ENCODE measurements around the gene COL25A1. TPM values are rescaled to one million over a fixed set of nuclear protein-coding genes. Genes with fewer than 3 reads are reported as not detected.
"Not testable (repeated sequence)": the region's sequence is repeated elsewhere in the genome, so short reads cannot be mapped to it uniquely, and the experiment has no call there.

The COL25A1 gene
- polyA plus RNA-seq, 1 donor: 2.5 TPM

- Histone ChIP-seq H3K4me1 (ENCODE audit: control insufficient read depth, insufficient read depth, low read length) (no peaks in the 10 kb centered on the region), H3K4me3 (ENCODE audit: low read length) (no peak overlapping the region), H3K36me3 (ENCODE audit: control insufficient read depth, insufficient read depth, low read length) (no peaks in the 10 kb centered on the region), H3K27me3 (ENCODE audit: control insufficient read depth, insufficient read depth, low read length) (no peaks in the 10 kb centered on the region), H3K27ac (ENCODE audit: low read length) (no peak overlapping the region), H3K9me3 (ENCODE audit: control insufficient read depth, low read depth, low read length) (no peaks in the 10 kb centered on the region)
- no peak for DNase-seq
- WGBS (ENCODE audit: insufficient coverage, low lambda C conversion rate): no CpG with 5 or more reads among the region's 4 CpGs
These were observed 146.7 kb downstream of the COL25A1 start for GRCh38 chr4:109155682-109156283.

GRCh38 chr4:109155084-109155483, 147.4 kb downstream of the COL25A1 start:
- Histone ChIP-seq H3K27ac (ENCODE audit: low read length) (no peak overlapping the region), H3K4me1 (ENCODE audit: control insufficient read depth, insufficient read depth, low read length) (no peaks in the 10 kb centered on the region), H3K4me3 (ENCODE audit: low read length) (no peak overlapping the region), H3K9me3 (ENCODE audit: control insufficient read depth, low read depth, low read length) (no peaks in the 10 kb centered on the region), H3K36me3 (ENCODE audit: control insufficient read depth, insufficient read depth, low read length) (no peaks in the 10 kb centered on the region), H3K27me3 (ENCODE audit: control insufficient read depth, insufficient read depth, low read length) (no peaks in the 10 kb centered on the region)
- no peak for DNase-seq
- no CpG with 5 or more reads among the region's 2 CpGs for WGBS (ENCODE audit: insufficient coverage, low lambda C conversion rate)

- Histone ChIP-seq H3K27me3 (ENCODE audit: control insufficient read depth, insufficient read depth, low read length) (no peaks in the 10 kb centered on the region), H3K4me1 (ENCODE audit: control insufficient read depth, insufficient read depth, low read length) (no peaks in the 10 kb centered on the region), H3K9me3 (ENCODE audit: control insufficient read depth, low read depth, low read length) (no peaks in the 10 kb centered on the region), H3K4me3 (ENCODE audit: low read length) (no peak overlapping the region), H3K27ac (ENCODE audit: low read length) (no peak overlapping the region), H3K36me3 (ENCODE audit: control insufficient read depth, insufficient read depth, low read length) (no peaks in the 10 kb centered on the region)
- WGBS (ENCODE audit: insufficient coverage, low lambda C conversion rate): no CpG with 5 or more reads among the region's 4 CpGs
- no peak for DNase-seq
These were observed 148.0 kb downstream of the COL25A1 start for GRCh38 chr4:109154424-109154823.

- no peak for DNase-seq
- no peak overlapping the region for H3K4me3 ChIP-seq (ENCODE audit: low read length)
- H3K27me3 ChIP-seq (ENCODE audit: control insufficient read depth, insufficient read depth, low read length): peaks cover 2% of the 10 kb centered on the region
- no peak overlapping the region for H3K27ac ChIP-seq (ENCODE audit: low read length)
- H3K4me1 ChIP-seq (ENCODE audit: control insufficient read depth, insufficient read depth, low read length): no peaks in the 10 kb centered on the region
- H3K9me3 ChIP-seq (ENCODE audit: control insufficient read depth, low read depth, low read length): no peaks in the 10 kb centered on the region
- no peaks in the 10 kb centered on the region for H3K36me3 ChIP-seq (ENCODE audit: control insufficient read depth, insufficient read depth, low read length)
These were observed 152.6 kb downstream of the COL25A1 start for GRCh38 chr4:109149836-109150235.

GRCh38 chr4:109148577-109149075, 153.8 kb downstream of the COL25A1 start:
- H3K27ac ChIP-seq (ENCODE audit: low read length): no peak overlapping the region
- no peak for DNase-seq
- peaks cover 2% of the 10 kb centered on the region for H3K27me3 ChIP-seq (ENCODE audit: control insufficient read depth, insufficient read depth, low read length)
- H3K4me3 ChIP-seq (ENCODE audit: low read length): no peak overlapping the region
- 87% methylated on average over 2 of the region's 2 CpGs for WGBS (ENCODE audit: insufficient coverage, low lambda C conversion rate)
- H3K36me3 ChIP-seq (ENCODE audit: control insufficient read depth, insufficient read depth, low read length): no peaks in the 10 kb centered on the region
- H3K9me3 ChIP-seq (ENCODE audit: control insufficient read depth, low read depth, low read length): no peaks in the 10 kb centered on the region
- no peaks in the 10 kb centered on the region for H3K4me1 ChIP-seq (ENCODE audit: control insufficient read depth, insufficient read depth, low read length)

GRCh38 chr4:109147135-109147534, 155.3 kb downstream of the COL25A1 start:
- no CpG with 5 or more reads among the region's 1 CpG for WGBS (ENCODE audit: insufficient coverage, low lambda C conversion rate)
- no peak for DNase-seq
- H3K27me3 ChIP-seq (ENCODE audit: control insufficient read depth, insufficient read depth, low read length): peaks cover 2% of the 10 kb centered on the region
- H3K9me3 ChIP-seq (ENCODE audit: control insufficient read depth, low read depth, low read length): no peaks in the 10 kb centered on the region
- H3K27ac ChIP-seq (ENCODE audit: low read length): no peak overlapping the region
- H3K4me1 ChIP-seq (ENCODE audit: control insufficient read depth, insufficient read depth, low read length): no peaks in the 10 kb centered on the region
- no peaks in the 10 kb centered on the region for H3K36me3 ChIP-seq (ENCODE audit: control insufficient read depth, insufficient read depth, low read length)
- no peak overlapping the region for H3K4me3 ChIP-seq (ENCODE audit: low read length)

- DNase-seq: no peak
- H3K36me3 ChIP-seq (ENCODE audit: control insufficient read depth, insufficient read depth, low read length): no peaks in the 10 kb centered on the region
- no peak overlapping the region for H3K4me3 ChIP-seq (ENCODE audit: low read length)
- H3K27me3 ChIP-seq (ENCODE audit: control insufficient read depth, insufficient read depth, low read length): peaks cover 2% of the 10 kb centered on the region
- H3K9me3 ChIP-seq (ENCODE audit: control insufficient read depth, low read depth, low read length): no peaks in the 10 kb centered on the region
- no CpG with 5 or more reads among the region's 1 CpG for WGBS (ENCODE audit: insufficient coverage, low lambda C conversion rate)
- no peaks in the 10 kb centered on the region for H3K4me1 ChIP-seq (ENCODE audit: control insufficient read depth, insufficient read depth, low read length)
- no peak overlapping the region for H3K27ac ChIP-seq (ENCODE audit: low read length)
These were observed 156.0 kb downstream of the COL25A1 start for GRCh38 chr4:109146499-109146898.

GRCh38 chr4:109138125-109138524, 164.3 kb downstream of the COL25A1 start:
- H3K4me1 ChIP-seq (ENCODE audit: control insufficient read depth, insufficient read depth, low read length); H3K36me3 ChIP-seq (ENCODE audit: control insufficient read depth, insufficient read depth, low read length); H3K27me3 ChIP-seq (ENCODE audit: control insufficient read depth, insufficient read depth, low read length); DNase-seq; H3K27ac ChIP-seq (ENCODE audit: low read length); H3K4me3 ChIP-seq (ENCODE audit: low read length); H3K9me3 ChIP-seq (ENCODE audit: control insufficient read depth, low read depth, low read length): not testable (repeated sequence)
- no CpG with 5 or more reads among the region's 2 CpGs for WGBS (ENCODE audit: insufficient coverage, low lambda C conversion rate)

- Histone ChIP-seq H3K4me1 (ENCODE audit: control insufficient read depth, insufficient read depth, low read length) (no peaks in the 10 kb centered on the region), H3K9me3 (ENCODE audit: control insufficient read depth, low read depth, low read length) (no peaks in the 10 kb centered on the region), H3K27ac (ENCODE audit: low read length) (no peak overlapping the region), H3K27me3 (ENCODE audit: control insufficient read depth, insufficient read depth, low read length) (no peaks in the 10 kb centered on the region), H3K4me3 (ENCODE audit: low read length) (no peak overlapping the region), H3K36me3 (ENCODE audit: control insufficient read depth, insufficient read depth, low read length) (no peaks in the 10 kb centered on the region)
- DNase-seq: no peak
These were observed 167.5 kb downstream of the COL25A1 start for GRCh38 chr4:109134921-109135320.

- no peaks in the 10 kb centered on the region for H3K9me3 ChIP-seq (ENCODE audit: control insufficient read depth, low read depth, low read length)
- H3K36me3 ChIP-seq (ENCODE audit: control insufficient read depth, insufficient read depth, low read length): no peaks in the 10 kb centered on the region
- WGBS (ENCODE audit: insufficient coverage, low lambda C conversion rate): 83% methylated on average over 1 of the region's 2 CpGs
- DNase-seq: no peak
- no peaks in the 10 kb centered on the region for H3K4me1 ChIP-seq (ENCODE audit: control insufficient read depth, insufficient read depth, low read length)
- H3K27ac ChIP-seq (ENCODE audit: low read length): no peak overlapping the region
- no peaks in the 10 kb centered on the region for H3K27me3 ChIP-seq (ENCODE audit: control insufficient read depth, insufficient read depth, low read length)
- no peak overlapping the region for H3K4me3 ChIP-seq (ENCODE audit: low read length)
These were observed 168.2 kb downstream of the COL25A1 start for GRCh38 chr4:109134268-109134667.

GRCh38 chr4:109131559-109131958, 170.9 kb downstream of the COL25A1 start:
- Histone ChIP-seq H3K4me1 (ENCODE audit: control insufficient read depth, insufficient read depth, low read length) (no peaks in the 10 kb centered on the region), H3K4me3 (ENCODE audit: low read length) (no peak overlapping the region), H3K27me3 (ENCODE audit: control insufficient read depth, insufficient read depth, low read length) (no peaks in the 10 kb centered on the region), H3K9me3 (ENCODE audit: control insufficient read depth, low read depth, low read length) (no peaks in the 10 kb centered on the region), H3K36me3 (ENCODE audit: control insufficient read depth, insufficient read depth, low read length) (no peaks in the 10 kb centered on the region), H3K27ac (ENCODE audit: low read length) (no peak overlapping the region)
- no peak for DNase-seq
- WGBS (ENCODE audit: insufficient coverage, low lambda C conversion rate): no CpG with 5 or more reads among the region's 6 CpGs

Data from large intestine (tissue), 3 donors.